HEK293 (cell line): ENCODE measurements around the gene CRLF2.

ENCODE experiments used
- OSR2 ChIP-seq: fragments of 450-650 bp; formaldehyde crosslinking; IDR thresholded peaks from 2 replicates; pipeline ENCODE4 v1.5.1; 2016; ENCODE audit warnings: missing biosample characterization, missing genetic modification characterization
- PRDM6 ChIP-seq: fragments of 450-650 bp; formaldehyde crosslinking; IDR thresholded peaks from 2 replicates; pipeline ENCODE4 v1.5.1; 2017; ENCODE audit warnings: missing biosample characterization, missing genetic modification characterization
- ZNF23 ChIP-seq: fragments of 450-650 bp; formaldehyde crosslinking; IDR thresholded peaks from 2 replicates; pipeline ENCODE4 v1.5.1; 2016; ENCODE audit warnings: missing biosample characterization, missing genetic modification characterization, borderline replicate concordance
- ZNF266 ChIP-seq: fragments of 450-650 bp; formaldehyde crosslinking; IDR thresholded peaks from 2 replicates; pipeline ENCODE4 v1.5.1; 2016; ENCODE audit warnings: missing biosample characterization, missing genetic modification characterization, low read depth
- ZNF366 ChIP-seq: fragments of 450-650 bp; formaldehyde crosslinking; conservative IDR thresholded peaks from 2 replicates; pipeline ENCODE4 v1.5.1; 2016; ENCODE audit warnings: missing biosample characterization, missing genetic modification characterization
- ZNF548 ChIP-seq: fragments of 450-650 bp; formaldehyde crosslinking; IDR thresholded peaks from 2 replicates; pipeline ENCODE4 v1.5.1; 2016; ENCODE audit warnings: missing biosample characterization, missing genetic modification characterization
- ZNF701 ChIP-seq: fragments of 450-650 bp; formaldehyde crosslinking; IDR thresholded peaks from 2 replicates; pipeline ENCODE4 v1.5.1; 2016; ENCODE audit warnings: missing biosample characterization, missing genetic modification characterization
- TF ChIP-seq, protein P1 (sequence below): fragments of 450-650 bp; formaldehyde crosslinking; IDR thresholded peaks from 2 replicates; pipeline ENCODE4 v1.5.1; 2016; ENCODE audit warnings: missing biosample characterization, missing genetic modification characterization

Gene CRLF2

DNA sequence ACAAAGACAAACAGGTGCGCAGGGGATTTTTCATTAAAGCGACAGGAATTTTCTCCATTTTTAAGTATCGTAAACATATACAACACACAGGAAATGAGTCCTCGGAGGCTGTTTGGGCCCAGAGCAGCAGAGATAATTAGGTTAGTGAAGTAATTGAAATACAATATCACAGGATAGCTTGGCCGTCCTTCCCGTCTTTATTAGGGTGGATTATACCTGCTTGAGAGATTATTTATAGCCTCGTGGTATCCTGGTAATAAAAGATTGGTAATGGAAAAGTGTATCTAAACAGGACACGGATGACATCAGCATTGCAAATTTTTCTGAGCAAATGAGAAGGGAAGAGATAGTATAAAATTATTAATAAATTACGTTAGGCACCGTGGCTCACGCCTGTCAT is 68.2 kb downstream of the CRLF2 start (continued):
- peak; percentile 62 for TF ChIP-seq PRDM6
- TF ChIP-seq, protein P1, sequence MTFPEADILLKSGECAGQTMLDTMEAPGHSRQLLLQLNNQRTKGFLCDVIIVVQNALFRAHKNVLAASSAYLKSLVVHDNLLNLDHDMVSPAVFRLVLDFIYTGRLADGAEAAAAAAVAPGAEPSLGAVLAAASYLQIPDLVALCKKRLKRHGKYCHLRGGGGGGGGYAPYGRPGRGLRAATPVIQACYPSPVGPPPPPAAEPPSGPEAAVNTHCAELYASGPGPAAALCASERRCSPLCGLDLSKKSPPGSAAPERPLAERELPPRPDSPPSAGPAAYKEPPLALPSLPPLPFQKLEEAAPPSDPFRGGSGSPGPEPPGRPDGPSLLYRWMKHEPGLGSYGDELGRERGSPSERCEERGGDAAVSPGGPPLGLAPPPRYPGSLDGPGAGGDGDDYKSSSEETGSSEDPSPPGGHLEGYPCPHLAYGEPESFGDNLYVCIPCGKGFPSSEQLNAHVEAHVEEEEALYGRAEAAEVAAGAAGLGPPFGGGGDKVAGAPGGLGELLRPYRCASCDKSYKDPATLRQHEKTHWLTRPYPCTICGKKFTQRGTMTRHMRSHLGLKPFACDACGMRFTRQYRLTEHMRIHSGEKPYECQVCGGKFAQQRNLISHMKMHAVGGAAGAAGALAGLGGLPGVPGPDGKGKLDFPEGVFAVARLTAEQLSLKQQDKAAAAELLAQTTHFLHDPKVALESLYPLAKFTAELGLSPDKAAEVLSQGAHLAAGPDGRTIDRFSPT (tag by site-specific recombination) = peak; percentile 60
- TF ChIP-seq OSR2 = peak; percentile 70; the same call in 1 of the 2 replicates
- no peak for TF ChIP-seq ZNF23 (tag by site-specific recombination)
- no peak for TF ChIP-seq ZNF701 (tag by site-specific recombination)
- TF ChIP-seq ZNF266 (tag by site-specific recombination) = no peak
- no peak for TF ChIP-seq ZNF366 (tag by site-specific recombination)
- TF ChIP-seq ZNF548 = no peak
